SK-N-DZ (cell line): ENCODE results near the gene TIGD3.
"Not testable (repeated sequence)": the region's sequence is repeated elsewhere in the genome, so short reads cannot be mapped to it uniquely, and the experiment has no call there.

Experiments
- DNase-seq: peaks from one replicate; pipeline ENCODE4 v3.0.0-alpha.2; 2015; ENCODE audit warnings: low spot score

Gene TIGD3

GRCh38 chr11:65323813-65324212 is 30.7 kb upstream of the TIGD3 start:
- DNase-seq = no peak

- no peak for DNase-seq
Measured at GRCh38 chr11:65325435-65325834, 29.1 kb upstream of the TIGD3 start.

DNA sequence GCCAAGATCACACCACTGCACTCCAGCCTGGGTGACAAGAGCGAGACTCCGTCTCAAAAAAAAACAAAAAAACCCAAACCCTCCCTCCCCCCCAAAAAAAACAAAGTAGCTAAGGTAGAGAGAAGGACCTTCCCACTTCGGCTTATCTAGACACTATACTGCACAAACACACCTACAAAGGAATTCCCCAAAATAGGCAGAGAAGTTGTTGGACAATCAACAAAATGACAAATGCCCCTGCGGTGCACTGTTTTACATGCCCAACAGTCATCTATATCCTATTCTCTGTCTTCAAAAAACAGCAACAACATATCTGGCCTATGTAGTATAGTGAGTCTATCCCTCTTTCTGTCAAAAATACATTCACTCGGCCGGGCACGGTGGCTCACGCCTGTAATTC is 27.5 kb upstream of the TIGD3 start:
- DNase-seq = no peak

DNA sequence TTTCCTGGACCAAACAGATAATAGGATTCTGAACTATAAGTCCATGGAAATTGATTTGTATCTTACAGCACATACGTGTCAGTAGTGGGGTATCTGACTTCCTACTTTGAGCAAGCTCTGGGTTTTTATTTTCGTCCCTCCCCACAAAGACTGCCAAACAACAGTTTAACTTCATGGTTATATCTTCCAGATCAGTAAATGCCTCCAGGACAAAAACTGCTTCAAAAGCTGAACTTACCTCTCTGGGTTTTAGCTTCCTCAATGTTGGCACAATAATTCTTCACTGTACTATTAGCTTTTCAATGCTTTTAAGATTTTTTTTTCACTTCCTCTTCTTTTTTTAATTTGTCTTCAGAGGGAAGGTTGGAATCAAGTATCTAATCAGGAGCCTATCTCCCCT is 25.1 kb upstream of the TIGD3 start:
- no peak for DNase-seq

GRCh38 chr11:65329944-65330403 is 24.6 kb upstream of the TIGD3 start:
- peak; percentile 89 for DNase-seq

- DNase-seq = no peak
Measured at GRCh38 chr11:65330544-65330943, 24.0 kb upstream of the TIGD3 start.

GRCh38 chr11:65332591-65332990 is 22.0 kb upstream of the TIGD3 start:
- not testable (repeated sequence) for DNase-seq

- DNase-seq = no peak
Measured at GRCh38 chr11:65334696-65335295, 19.8 kb upstream of the TIGD3 start.

DNA sequence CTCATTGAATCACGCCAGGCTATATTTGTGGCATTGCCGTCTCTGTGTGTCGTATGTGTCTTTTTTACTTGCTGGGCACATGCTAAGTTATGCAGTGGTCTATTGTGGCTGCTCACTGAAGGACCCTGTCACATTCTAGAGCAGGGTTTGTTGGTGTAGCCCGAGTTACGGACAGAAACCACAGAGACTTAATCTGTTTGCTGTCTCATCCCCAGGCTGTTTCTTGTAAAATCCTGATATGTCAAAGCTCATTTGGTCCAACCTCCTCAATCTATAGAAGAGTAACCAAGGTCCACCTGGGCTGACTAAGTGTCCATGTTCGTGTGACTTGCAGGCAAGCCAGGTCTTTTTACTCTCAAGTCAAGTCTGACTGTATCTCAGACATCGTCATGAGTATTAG is 15.9 kb upstream of the TIGD3 start:
- no peak for DNase-seq

GRCh38 chr11:65340226-65340625 is 14.3 kb upstream of the TIGD3 start:
- no peak for DNase-seq

GRCh38 chr11:65341856-65342255 is 12.7 kb upstream of the TIGD3 start:
- no peak for DNase-seq

GRCh38 chr11:65351511-65351910 is 3.0 kb upstream of the TIGD3 start:
- no peak for DNase-seq

DNA sequence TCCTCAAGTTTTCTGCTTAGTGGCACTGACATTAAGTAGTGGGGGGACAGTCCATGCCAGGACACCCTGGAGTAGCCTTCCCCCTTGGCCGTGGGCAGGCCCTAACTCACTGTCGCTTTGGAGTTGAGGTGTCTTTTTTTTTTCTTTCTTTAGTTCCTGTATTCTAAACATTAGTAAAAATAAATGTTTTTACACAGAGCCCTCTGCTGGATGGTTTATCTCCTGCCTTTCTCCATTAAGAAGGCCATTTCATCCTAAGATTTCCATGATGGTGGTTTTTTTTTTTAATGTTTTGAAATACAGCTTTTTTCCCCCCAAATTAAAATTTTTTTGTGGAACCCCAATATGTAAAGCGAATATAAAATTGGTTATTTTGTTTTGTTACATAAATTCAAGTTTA is 1.8 kb upstream of the TIGD3 start:
- no peak for DNase-seq

GRCh38 chr11:65353376-65353775 is 1.2 kb upstream of the TIGD3 start:
- no peak for DNase-seq

DNA sequence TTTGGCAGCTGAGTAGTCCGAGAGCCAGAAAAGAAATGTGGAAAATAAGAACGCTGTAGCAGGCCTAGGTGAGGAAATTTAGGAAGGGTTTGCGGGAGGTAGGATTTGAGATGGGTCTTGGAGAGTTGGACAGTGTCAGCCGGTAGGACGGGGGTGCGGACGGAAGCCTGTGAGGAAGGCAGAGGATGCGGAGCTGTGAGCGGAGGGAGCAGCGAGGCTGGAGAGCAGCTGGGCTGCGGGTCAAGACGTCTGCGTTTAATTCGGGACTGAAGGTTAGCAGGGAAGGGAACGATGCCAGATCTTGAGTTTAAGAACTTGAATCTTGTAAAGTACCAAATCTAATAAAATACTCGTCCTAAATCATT is 669 bp upstream of the TIGD3 start:
- no peak for DNase-seq

DNA sequence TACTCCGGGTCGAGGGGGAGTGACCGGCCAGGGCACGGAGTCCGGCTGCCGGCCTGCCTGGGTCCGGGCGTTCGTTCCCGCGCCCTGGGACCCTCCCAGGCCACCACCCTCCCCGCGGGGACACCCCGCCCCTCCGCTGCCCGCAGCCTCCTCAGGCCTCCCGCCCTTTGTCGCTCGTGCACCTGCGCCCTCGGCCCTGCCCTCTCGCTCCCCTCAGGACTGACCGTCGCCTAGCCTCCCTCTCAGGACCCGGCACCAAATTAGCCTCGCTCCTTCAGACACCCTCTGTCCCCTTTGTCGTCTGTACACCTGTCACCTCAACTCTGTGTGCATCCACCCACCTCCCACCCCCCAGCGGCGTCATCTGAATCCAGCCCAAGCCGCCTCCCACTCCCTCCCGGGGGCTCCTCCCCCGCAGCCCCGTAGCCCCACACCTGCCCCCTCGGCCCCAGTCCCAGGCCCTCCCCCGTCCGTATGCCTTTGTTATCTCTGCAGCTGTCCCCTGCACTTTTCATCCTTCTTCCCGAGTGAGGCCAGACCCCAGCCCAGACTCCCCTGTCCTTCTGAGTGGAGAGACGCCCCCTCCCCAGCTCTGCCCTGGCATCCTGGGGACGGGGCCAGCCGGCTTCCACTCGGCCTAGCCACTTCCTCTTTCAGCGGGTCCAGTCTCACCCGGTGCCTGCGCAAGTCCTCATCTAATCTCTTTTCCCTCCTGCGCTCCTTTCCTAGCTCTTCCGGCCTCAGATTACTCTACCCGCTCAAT is 643 bp downstream of the TIGD3 start:
- peak; percentile 85 for DNase-seq

DNA sequence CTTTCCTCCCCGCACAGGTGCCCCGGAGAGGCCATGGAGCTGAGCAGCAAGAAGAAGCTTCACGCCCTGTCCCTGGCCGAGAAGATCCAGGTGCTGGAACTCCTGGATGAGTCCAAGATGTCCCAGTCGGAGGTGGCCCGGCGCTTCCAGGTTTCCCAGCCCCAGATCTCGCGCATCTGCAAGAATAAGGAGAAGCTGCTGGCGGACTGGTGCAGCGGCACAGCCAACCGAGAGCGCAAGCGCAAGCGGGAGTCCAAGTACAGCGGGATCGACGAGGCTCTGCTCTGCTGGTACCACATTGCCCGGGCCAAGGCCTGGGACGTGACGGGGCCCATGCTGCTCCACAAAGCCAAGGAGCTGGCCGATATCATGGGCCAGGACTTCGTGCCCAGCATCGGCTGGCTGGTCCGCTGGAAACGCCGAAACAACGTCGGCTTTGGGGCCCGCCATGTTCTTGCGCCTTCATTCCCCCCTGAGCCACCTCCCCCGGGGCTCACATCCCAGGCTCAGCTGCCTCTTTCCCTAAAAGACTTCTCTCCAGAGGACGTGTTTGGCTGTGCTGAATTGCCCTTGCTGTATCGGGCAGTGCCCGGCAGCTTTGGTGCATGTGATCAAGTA is 1.3 kb downstream of the TIGD3 start:
- peak; percentile 66 for DNase-seq

DNA sequence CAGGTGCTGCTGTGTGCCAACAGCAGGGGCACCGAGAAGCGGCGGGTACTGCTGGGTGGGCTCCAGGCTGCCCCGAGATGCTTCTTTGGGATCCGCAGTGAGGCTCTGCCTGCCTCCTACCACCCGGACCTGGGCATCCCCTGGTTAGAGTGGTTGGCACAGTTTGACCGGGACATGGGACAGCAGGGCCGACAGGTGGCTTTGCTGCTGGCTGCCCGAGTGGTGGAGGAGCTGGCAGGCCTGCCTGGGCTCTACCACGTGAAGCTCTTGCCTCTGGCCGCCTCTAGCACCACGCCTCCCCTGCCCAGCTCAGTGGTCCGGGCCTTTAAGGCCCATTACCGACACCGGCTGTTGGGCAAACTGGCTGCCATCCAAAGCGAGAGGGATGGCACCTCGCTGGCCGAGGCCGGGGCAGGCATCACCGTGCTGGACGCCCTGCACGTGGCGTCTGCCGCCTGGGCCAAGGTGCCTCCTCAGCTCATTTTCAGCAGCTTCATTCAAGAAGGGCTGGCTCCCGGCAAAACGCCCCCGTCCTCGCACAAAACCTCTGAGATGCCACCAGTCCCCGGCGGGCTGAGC is 1.9 kb downstream of the TIGD3 start:
- no peak for DNase-seq

DNA sequence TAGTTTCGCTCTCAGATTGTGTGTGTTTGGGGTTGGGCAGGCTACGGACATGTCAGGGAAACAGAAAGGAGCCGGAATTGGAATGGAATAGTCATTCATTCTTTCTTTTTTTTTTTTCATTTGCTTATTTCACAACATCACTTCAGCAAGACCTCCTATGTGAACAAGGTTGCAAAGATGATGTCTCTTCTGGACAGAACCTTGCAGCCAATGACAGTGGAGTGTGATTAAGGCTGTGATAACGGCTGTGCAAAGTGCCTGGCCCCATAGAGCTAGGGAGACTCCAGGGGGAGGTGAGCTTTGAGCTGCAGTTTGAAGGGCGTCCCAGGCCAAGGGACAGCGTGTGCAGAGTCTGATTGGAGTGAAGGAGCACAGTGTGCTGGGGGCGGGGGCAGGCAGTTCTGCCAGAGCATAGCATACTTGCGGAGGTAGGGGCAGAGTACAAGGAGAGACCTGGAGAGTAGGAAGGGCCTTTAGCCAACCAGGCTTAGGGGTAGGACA is 3.4 kb downstream of the TIGD3 start:
- DNase-seq = peak; percentile 75

DNA sequence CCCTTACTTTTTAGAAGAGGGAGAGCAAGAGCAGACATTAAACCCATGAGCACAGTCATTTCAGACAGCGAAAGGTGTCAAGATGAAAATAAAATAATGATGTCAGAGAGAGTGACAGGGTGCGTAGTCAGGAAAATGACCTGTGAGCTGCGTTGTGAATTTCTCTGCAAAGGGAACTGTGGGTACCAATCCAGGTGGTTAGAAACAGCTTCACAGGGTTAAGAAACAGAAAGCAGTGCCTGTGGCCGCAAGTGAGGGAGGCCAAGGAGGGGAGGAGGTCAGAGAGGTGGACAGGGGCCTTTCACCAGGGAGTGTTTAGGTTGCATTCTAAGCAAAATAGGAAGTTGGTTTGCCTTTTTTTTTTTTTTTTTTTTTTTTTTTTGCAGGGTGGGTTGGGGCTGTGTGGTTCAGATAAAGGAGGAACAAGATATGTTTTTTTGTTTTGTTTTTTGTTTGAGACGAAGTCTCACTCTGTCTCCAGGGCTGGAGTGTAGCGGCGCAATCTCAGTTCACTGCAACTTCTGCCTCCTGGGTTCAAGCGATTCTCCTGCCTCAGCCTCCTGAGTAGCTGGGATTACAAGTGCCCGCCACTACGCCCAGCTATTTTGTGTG is 7.9 kb downstream of the TIGD3 start:
- DNase-seq = no peak

- no peak for DNase-seq
Measured at GRCh38 chr11:65362966-65363365, 8.4 kb downstream of the TIGD3 start.

GRCh38 chr11:65363770-65364169 is 9.2 kb downstream of the TIGD3 start:
- no peak for DNase-seq
